Measurements from ENCODE around the gene MRPL46. TPM values are rescaled to one million over a fixed set of nuclear protein-coding genes. Genes with fewer than 3 reads are reported as not detected.

Gene MRPL46
- total RNA-seq, 6 donors from 2014 or later, result 8.7 to 23.1 (median 17.6) TPM

- DNase-seq (no peak), ATAC-seq (ENCODE audit: low FRiP score in 2 of 2) (no peak)
- Histone ChIP-seq H3K36me3 (peaks cover 0 to 14% (median 11%) of the 10 kb centered on the region in 4 donors), H3K27ac (no peak overlapping the region), H3K27me3 (no peaks in the 10 kb centered on the region), H3K4me3 (no peak overlapping the region), H3K9me3 (no peaks in the 10 kb centered on the region), H3K4me1 (no peaks in the 10 kb centered on the region)
- TF ChIP-seq CTCF (IDR thresholded peaks at IDR 0.05) (no peak), EP300 (IDR thresholded peaks at IDR 0.05) (no peak), POLR2A (IDR thresholded peaks at IDR 0.05) (no peak), POLR2AphosphoS5 (IDR thresholded peaks at IDR 0.05) (no peak)
- 49 to 55% methylated on average over 1 of the region's 1 CpG for WGBS, 2 donors
These were observed 15.1 kb upstream of the MRPL46 start for GRCh38 chr15:88482263-88482662.

GRCh38 chr15:88480981-88481380 lies 13.8 kb upstream of the MRPL46 start:
- Histone ChIP-seq H3K27me3 (no peaks in the 10 kb centered on the region), H3K4me1 (no peaks in the 10 kb centered on the region), H3K9me3 (no peaks in the 10 kb centered on the region), H3K4me3 (no peak overlapping the region), H3K36me3 (peaks cover 0 to 27% (median 18%) of the 10 kb centered on the region in 4 donors), H3K27ac (no peak overlapping the region)
- DNase-seq, result no peak
- no peak for ATAC-seq (ENCODE audit: low FRiP score in 2 of 2)
- TF ChIP-seq EP300 (IDR thresholded peaks at IDR 0.05) (no peak), POLR2A (IDR thresholded peaks at IDR 0.05) (no peak), POLR2AphosphoS5 (IDR thresholded peaks at IDR 0.05) (no peak), CTCF (IDR thresholded peaks at IDR 0.05) (no peak)
- WGBS, 2 donors, result 85 to 88% methylated on average over 8 of the region's 8 CpGs

- H3K4me3 ChIP-seq, result no peak overlapping the region
- H3K36me3 ChIP-seq, result peaks cover 2 to 43% (median 29%) of the 10 kb centered on the region in 4 donors
- no peaks in the 10 kb centered on the region for H3K9me3 ChIP-seq
- H3K27me3 ChIP-seq, result no peaks in the 10 kb centered on the region
- H3K4me1 ChIP-seq, result no peaks in the 10 kb centered on the region
- no peak for TF ChIP-seq POLR2AphosphoS5 (IDR thresholded peaks at IDR 0.05)
- TF ChIP-seq POLR2A (IDR thresholded peaks at IDR 0.05), result no peak
- DNase-seq, result no peak
- H3K27ac ChIP-seq, result no peak overlapping the region
- 90% methylated on average over 3 of the region's 3 CpGs for WGBS, 2 donors
- ATAC-seq (ENCODE audit: low FRiP score in 2 of 2), result no peak
These were observed 12.0 kb upstream of the MRPL46 start for GRCh38 chr15:88479169-88479568.

GRCh38 chr15:88477904-88478303 lies 10.7 kb upstream of the MRPL46 start:
- Histone ChIP-seq H3K4me3 (no peak overlapping the region), H3K27ac (no peak overlapping the region), H3K27me3 (no peaks in the 10 kb centered on the region), H3K9me3 (no peaks in the 10 kb centered on the region), H3K36me3 (peaks cover 5 to 56% (median 39%) of the 10 kb centered on the region in 4 donors), H3K4me1 (no peaks in the 10 kb centered on the region)
- 88 to 99% methylated on average over 5 of the region's 5 CpGs for WGBS, 2 donors
- ATAC-seq (ENCODE audit: low FRiP score in 2 of 2) (no peak), DNase-seq (no peak)
- TF ChIP-seq EP300 (IDR thresholded peaks at IDR 0.05) (no peak), POLR2A (IDR thresholded peaks at IDR 0.05) (no peak), POLR2AphosphoS5 (IDR thresholded peaks at IDR 0.05) (no peak), CTCF (IDR thresholded peaks at IDR 0.05) (no peak)

- TF ChIP-seq CTCF (IDR thresholded peaks at IDR 0.05) (no peak), POLR2A (IDR thresholded peaks at IDR 0.05) (no peak), POLR2AphosphoS5 (IDR thresholded peaks at IDR 0.05) (no peak), EP300 (IDR thresholded peaks at IDR 0.05) (no peak)
- ATAC-seq (ENCODE audit: low FRiP score in 2 of 2), result no peak
- no peaks in the 10 kb centered on the region for H3K27me3 ChIP-seq
- peaks cover 5 to 64% (median 45%) of the 10 kb centered on the region in 4 donors for H3K36me3 ChIP-seq
- WGBS, 2 donors, result 88 to 91% methylated on average over 7 of the region's 7 CpGs
- no peaks in the 10 kb centered on the region for H3K9me3 ChIP-seq
- H3K4me3 ChIP-seq, result no peak overlapping the region
- no peak overlapping the region for H3K27ac ChIP-seq
- no peaks in the 10 kb centered on the region for H3K4me1 ChIP-seq
- no peak for DNase-seq
These were observed 9.9 kb upstream of the MRPL46 start for GRCh38 chr15:88477126-88477525.

Measured in upper lobe of left lung (tissue), 6 donors.